HCT116 (cell line): ENCODE data around the gene ELF5. TPM values are rescaled to one million over a fixed set of nuclear protein-coding genes. Genes with fewer than 3 reads are reported as not detected.

ENCODE experiments used
- ATAC-seq: fragments of 200-7000 bp; cut with Tn5 transposase; 2 replicates; pipeline ENCODE4 v1.9.1; 2020; ENCODE audit warnings: mild to moderate bottlenecking, moderate library complexity
- BruUV-seq: library from RNA; stranded (reverse); fragments of 400-500 nt; replicated peaks from 2 replicates; lab custom pipeline; 2021; lab: Mats Ljungman, UMichigan
- CTCF ChIA-PET: fragments of 300-600 bp; sonication (Branson Sonifier 250); formaldehyde crosslinking; loops from one replicate; lab custom pipeline; 2021; ENCODE audit warnings: antibody characterized with exemption; lab: Charles Lee
- POLR2A ChIA-PET: fragments of 300-600, 350-600 bp; sonication (Branson Sonifier 250); formaldehyde crosslinking; loops from one replicate; lab custom pipeline; 2021; ENCODE audit warnings: antibody characterized with exemption; lab: Charles Lee
- RAD21 ChIA-PET, 2 experiments: fragments of 300-600 bp; sonication (Branson Sonifier 250); formaldehyde crosslinking; loops; one replicate each; lab custom pipeline; 2023; ENCODE audit warnings: low total read pairs in 2 of 2; ENCODE audit not compliant: uncharacterized antibody in 2 of 2, unreplicated experiment in 2 of 2, low non-redundant PET in 1 of 2; lab: Charles Lee
- DNase-seq: peaks from one replicate; pipeline ENCODE4 v3.0.0-alpha.2; 2010; ENCODE audit warnings: low read depth, low spot score
- H2AFZ ChIP-seq: fragments of 200-600 bp; shearing (Covaris generic), sonication (generic); 2 replicates; pipeline ENCODE4 v1.6.1; 2017; ENCODE audit warnings: low read depth, mixed run types, mixed read lengths, antibody characterized with exemption, low read length; ENCODE audit not compliant: poor library complexity, severe bottlenecking
- H3K27ac ChIP-seq: 2 replicates; pipeline ENCODE4 v1.5.1; 2012; ENCODE audit warnings: low read depth, low read length
- H3K27me3 ChIP-seq: fragments of 200-600 bp; sonication (generic); 2 replicates; pipeline ENCODE4 v1.6.1; 2016; ENCODE audit warnings: mixed run types, low read length, mixed read lengths; ENCODE audit not compliant: insufficient read depth
- H3K36me3 ChIP-seq, 2 experiments: fragments of 200-500 bp in 1 of 2; fragments of 200-600 bp in 1 of 2; sonication (Bioruptor generic) in 1 of 2; sonication (generic) in 1 of 2; 2 replicates each; pipeline versions ENCODE4 v1.5.1 to v1.6.1; 2014 to 2016; ENCODE audit warnings: low read length in 2 of 2, inconsistent platforms in 1 of 2, mixed read lengths in 1 of 2, mixed run types in 1 of 2; ENCODE audit not compliant: insufficient read depth in 2 of 2, control insufficient read depth in 1 of 2
- H3K4me1 ChIP-seq, 2 experiments: fragments of 200-600 bp in 1 of 2; sonication (generic) in 1 of 2; 2 replicates each; pipeline versions ENCODE4 v1.5.1 to v1.6.1; 2012 to 2017; ENCODE audit warnings: low read length in 2 of 2, inconsistent platforms in 1 of 2, mild to moderate bottlenecking in 1 of 2, mixed read lengths in 1 of 2, mixed run types in 1 of 2, moderate library complexity in 1 of 2; ENCODE audit not compliant: insufficient read depth in 2 of 2, control insufficient read depth in 1 of 2
- H3K4me2 ChIP-seq: fragments of 200-600 bp; sonication (generic); 2 replicates; pipeline ENCODE4 v1.6.1; 2017; ENCODE audit warnings: mixed run types, low read length, mixed read lengths
- H3K4me3 ChIP-seq, 2 experiments: fragments of 200-600 bp in 1 of 2; sonication (generic) in 1 of 2; replicated peaks in 1 of 2; 2 replicates each; pipeline ENCODE4 v1.5.1; 2011 to 2016; ENCODE audit warnings: low read length in 2 of 2, control low read depth in 1 of 2, low read depth in 1 of 2, mild to moderate bottlenecking in 1 of 2, mixed read lengths in 1 of 2, mixed run types in 1 of 2
- H3K79me2 ChIP-seq: fragments of 200-600 bp; sonication (generic); 2 replicates; pipeline ENCODE4 v1.6.1; 2017; ENCODE audit warnings: mild to moderate bottlenecking, mixed run types, low read length, moderate library complexity, mixed read lengths; ENCODE audit not compliant: insufficient read depth
- H3K9ac ChIP-seq: fragments of 200-600 bp; sonication (generic); 2 replicates; pipeline ENCODE4 v1.6.1; 2016; ENCODE audit warnings: low read length, mixed read lengths
- H3K9me2 ChIP-seq: fragments of 200-600 bp; sonication (generic), shearing (Covaris generic); 2 replicates; pipeline ENCODE4 v1.6.1; 2017; ENCODE audit warnings: mixed run types, mild to moderate bottlenecking, moderate library complexity; ENCODE audit not compliant: insufficient read depth
- H3K9me3 ChIP-seq, 2 experiments: fragments of 200-500 bp in 1 of 2; fragments of 200-600 bp in 1 of 2; sonication (Bioruptor generic) in 1 of 2; sonication (generic) in 1 of 2; 2 replicates each; pipeline ENCODE4 v1.6.1; 2014 to 2017; ENCODE audit warnings: low read length in 2 of 2, mixed read lengths in 2 of 2, inconsistent platforms in 1 of 2, low read depth in 1 of 2, mild to moderate bottlenecking in 1 of 2, mixed run types in 1 of 2, moderate library complexity in 1 of 2; ENCODE audit not compliant: control insufficient read depth in 1 of 2, insufficient read depth in 1 of 2
- H4K20me1 ChIP-seq: fragments of 200-600 bp; sonication (generic), shearing (Covaris generic); 2 replicates; pipeline ENCODE4 v1.6.1; 2017; ENCODE audit warnings: mixed run types, mild to moderate bottlenecking, moderate library complexity; ENCODE audit not compliant: insufficient read depth
- ATF3 ChIP-seq: IDR thresholded peaks from 2 replicates; pipeline ENCODE4 v1.6.1; 2012
- CBX3 ChIP-seq: IDR thresholded peaks from 2 replicates; pipeline ENCODE4 v1.6.1; 2012; ENCODE audit warnings: low read depth
- EZH2 ChIP-seq: fragments of 200-600 bp; sonication (generic); IDR thresholded peaks from 2 replicates; pipeline ENCODE4 v1.6.1; 2017; ENCODE audit warnings: antibody characterized with exemption, mixed run types
- JUND ChIP-seq: IDR thresholded peaks from 2 replicates; pipeline ENCODE4 v1.6.1; 2012
- MAX ChIP-seq: IDR thresholded peaks from 2 replicates; pipeline ENCODE4 v1.6.1; 2012
- RAD21 ChIP-seq: IDR thresholded peaks from 2 replicates; pipeline ENCODE4 v1.6.1; 2012; ENCODE audit warnings: low read depth, mild to moderate bottlenecking
- REST ChIP-seq: IDR thresholded peaks from 2 replicates; pipeline ENCODE4 v1.6.1; 2012; ENCODE audit warnings: low read depth
- SIN3A ChIP-seq: IDR thresholded peaks from 2 replicates; pipeline ENCODE4 v1.6.1; 2012; ENCODE audit warnings: low read depth
- TCF7L2 ChIP-seq: IDR thresholded peaks from 2 replicates; pipeline ENCODE4 v1.7.0; 2011; ENCODE audit warnings: borderline replicate concordance, inconsistent platforms; ENCODE audit not compliant: insufficient read depth, insufficient read length; ENCODE audit errors: extremely low read depth
- YY1 ChIP-seq: IDR thresholded peaks from 2 replicates; pipeline ENCODE4 v1.6.1; 2011; ENCODE audit warnings: low read length, low read depth, moderate library complexity, mild to moderate bottlenecking; ENCODE audit not compliant: insufficient replicate concordance; ENCODE audit errors: extremely low read depth
- intact Hi-C: fragments of 100-400 bp; cut with micrococcal nuclease; formaldehyde crosslinking; loops from 2 replicates; pipeline ENCODE4 v1.10.0; 2022
- total RNA-seq: library from RNA; stranded (reverse); gene quantifications from one replicate; pipeline ENCODE4 v1.2.1, GENCODE V29; 2021; ENCODE audit not compliant: unreplicated experiment

The ELF5 gene
- total RNA-seq, 1 experiment from 2014 or later, result 0.32 TPM

- Histone ChIP-seq H3K9me3 (no peaks in the 10 kb centered on the region), H3K27ac (no peak overlapping the region), H3K4me1 (peaks cover 2 to 5% of the 10 kb centered on the region in 2 experiments; a peak in 3 of 4 replicates), H2AFZ (no peak overlapping the region), H3K9ac (no peak overlapping the region), H3K4me3 (no peak overlapping the region), H3K79me2 (no peaks in the 10 kb centered on the region), H3K36me3 (no peaks in the 10 kb centered on the region), H3K27me3 (no peaks in the 10 kb centered on the region), H3K4me2 (no peak overlapping the region), H4K20me1 (no peaks in the 10 kb centered on the region), H3K9me2 (no peaks in the 10 kb centered on the region)
- DNase-seq (no peak), ATAC-seq (no peak)
- TF ChIP-seq YY1 (no peak), ATF3 (no peak), JUND (no peak), REST (no peak), CBX3 (no peak), EZH2 (no peak), MAX (no peak), SIN3A (no peak), RAD21 (no peak), TCF7L2 (no peak)
- CTCF ChIA-PET, result no interaction called here
- intact Hi-C loops, result no loop called here
- RAD21 ChIA-PET, result no interaction called here
- POLR2A ChIA-PET, result interaction anchor here (1.8 kb wide), 1 partner anchor 12 kb away, joined by 5 read pairs; no protein-coding TSS in a partner anchor
- no TSS peak for BruUV-seq
Measured at GRCh38 chr11:34507610-34508009, 6.0 kb downstream of the ELF5 start.
